ENCODE results near the gene FMNL3. TPM values are rescaled to one million over a fixed set of nuclear protein-coding genes. Genes with fewer than 3 reads are reported as not detected.

The FMNL3 gene
- total and polyA plus RNA-seq, 2 of the 8 experiments (the other 6 are each of a cell fraction or from before 2014, with no cell fraction given) = 8.6 to 29.0 TPM

DNA sequence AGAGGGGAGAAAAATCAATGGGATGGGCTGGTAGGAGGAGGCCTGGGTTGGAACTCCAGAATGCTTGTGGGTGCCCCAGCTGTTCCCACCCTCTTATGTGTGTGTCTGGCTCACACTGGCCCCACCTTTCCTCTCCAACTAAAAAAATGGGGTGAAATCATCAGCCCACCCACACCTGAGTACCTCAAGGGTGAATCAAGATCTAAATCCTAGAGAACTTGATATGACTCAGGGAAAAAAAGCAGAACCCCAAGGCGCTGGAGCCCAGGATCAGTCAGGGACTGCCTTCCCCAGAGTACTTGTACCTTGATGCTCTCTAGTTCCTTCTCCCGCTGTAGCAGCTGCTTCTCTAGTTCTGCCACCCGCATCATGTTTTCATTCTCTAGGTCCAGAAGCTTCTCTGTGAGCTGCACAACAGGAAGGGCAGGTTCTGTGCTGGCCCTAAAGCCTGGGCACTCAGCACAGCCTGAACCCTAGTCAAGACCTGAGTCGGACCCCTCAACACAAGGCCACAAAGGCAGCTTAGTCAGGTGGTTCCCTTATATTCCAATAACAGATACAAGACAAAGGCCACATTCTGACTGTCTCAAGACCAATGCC is 54.2 kb downstream of the FMNL3 start:
- no peak overlapping the region for H3K27ac ChIP-seq (ENCODE audit: low read depth, low read length)
- H3K56ac ChIP-seq (replicated peaks; ENCODE audit: insufficient read length, low read depth, low read length) = no peak overlapping the region
- peaks cover 11 to 61% (median 34%) of the 10 kb centered on the region in 4 experiments for H3K36me3 ChIP-seq (ENCODE audit: control insufficient read depth in 2 of 4, insufficient read depth in 4 of 4, low read length in 3 of 4)
- H4K20me1 ChIP-seq (replicated peaks in 1 of 2; ENCODE audit: control insufficient read depth in 1 of 2, insufficient read depth in 2 of 2, low read length in 2 of 2) = peaks cover 0 to 2% of the 10 kb centered on the region in 2 experiments
- no peak for FAIRE-seq
- no peak overlapping the region for H3K23ac ChIP-seq (ENCODE audit: insufficient read length)
- DNase-seq (ENCODE audit: low read depth in 1 of 2, low spot score in 2 of 2) = no peak
- no peak overlapping the region; the same call in 1 of the 2 replicates for H2BK5ac ChIP-seq (ENCODE audit: low read depth, low read length)
- no peaks in the 10 kb centered on the region for H3K23me2 ChIP-seq (ENCODE audit: low read depth, low read length)
- no peak overlapping the region for H3K4me3 ChIP-seq (ENCODE audit: extremely low read depth in 1 of 4, insufficient read depth in 2 of 4, low read depth in 3 of 4, low read length in 4 of 4)
- no peak overlapping the region for H3K9ac ChIP-seq (replicated peaks in 1 of 4; ENCODE audit: extremely low read depth in 1 of 4, low read depth in 3 of 4, low read length in 3 of 4)
- no peaks in the 10 kb centered on the region for H3K79me2 ChIP-seq (ENCODE audit: control insufficient read depth in 1 of 2, insufficient read depth in 2 of 2, low read length in 2 of 2)
- CTCF ChIA-PET (ENCODE audit: partially characterized antibody) = interaction anchor here (0.7 to 12.7 kb wide), 11 partner anchors 8 to 360 kb away, joined by 3 to 222 read pairs (median 6); partner anchors contain the start of gene FMNL3
- H2BK120ac ChIP-seq (replicated peaks; ENCODE audit: low read depth, low read length) = no peak overlapping the region
- H3K18ac ChIP-seq (ENCODE audit: extremely low read depth, low read length) = no peak overlapping the region
- no peaks in the 10 kb centered on the region for H3K9me3 ChIP-seq (ENCODE audit: insufficient read depth in 2 of 2, low read depth in 1 of 2, low read length in 1 of 2)
- H4K8ac ChIP-seq (ENCODE audit: extremely low read depth, insufficient read depth, low read length) = peak overlapping the region; percentile 3; the same call in 1 of the 2 replicates
- H2BK15ac ChIP-seq (ENCODE audit: low read length) = no peak overlapping the region
- H3K27me3 ChIP-seq (replicated peaks in 1 of 4; ENCODE audit: control insufficient read depth in 3 of 4, extremely low read depth in 1 of 4, insufficient read depth in 3 of 4, low read length in 3 of 4) = no peaks in the 10 kb centered on the region
- no peak overlapping the region for H2AFZ ChIP-seq (ENCODE audit: low read length)
- H3K4me1 ChIP-seq (replicated peaks in 1 of 4; ENCODE audit: control insufficient read depth in 3 of 4, insufficient read depth in 4 of 4, low read length in 3 of 4) = no peaks in the 10 kb centered on the region
- H3K4me2 ChIP-seq (ENCODE audit: insufficient read depth in 1 of 2, low read depth in 2 of 2, low read length in 2 of 2) = no peak overlapping the region
- WGBS, 2 experiments (ENCODE audit: extremely low coverage in 1 of 2, insufficient coverage in 1 of 2, insufficient read length in 1 of 2, insufficient replicate concordance in 2 of 2, low coverage in 1 of 2, low lambda C conversion rate in 2 of 2, missing lambda C conversion rate in 1 of 2) = 84% methylated on average over 4 of the region's 4 CpGs; no CpG with 5 or more reads in 1 of the 2 experiments
- H4K91ac ChIP-seq (replicated peaks; ENCODE audit: insufficient read length, low read length) = no peak overlapping the region
- no peak overlapping the region for H2AK5ac ChIP-seq (ENCODE audit: low read depth, low read length)
- no peak overlapping the region for H3K4ac ChIP-seq (replicated peaks; ENCODE audit: insufficient read length, low read depth, low read length)
- no peak overlapping the region for H2BK12ac ChIP-seq (ENCODE audit: low read depth, low read length)
- H2BK20ac ChIP-seq (ENCODE audit: low read length) = no peak overlapping the region
- no peak overlapping the region for H4K5ac ChIP-seq (ENCODE audit: insufficient read length, low read depth, low read length)
- H3K14ac ChIP-seq (ENCODE audit: insufficient read length) = no peak overlapping the region
- H3K79me1 ChIP-seq (ENCODE audit: low read depth, low read length) = no peaks in the 10 kb centered on the region
- POLR2A ChIA-PET (ENCODE audit: partially characterized antibody) = interaction anchor here (1.0 to 3.2 kb wide), 4 partner anchors 10 to 88 kb away, joined by 3 to 12 read pairs (median 5); partner anchors contain the start of gene TMBIM6
- no peak for TF ChIP-seq RNF2 (IDR thresholded peaks at IDR 0.05; ENCODE audit: borderline replicate concordance, low read depth, low read length, missing control alignments, poor library complexity, severe bottlenecking)
- no peak for TF ChIP-seq YY1 (IDR thresholded peaks at IDR 0.05; ENCODE audit: low read depth, low read length)
- no peak for TF ChIP-seq SIRT6 (IDR thresholded peaks at IDR 0.05; ENCODE audit: low read length)
- TF ChIP-seq EGR1 (IDR thresholded peaks at IDR 0.05; ENCODE audit: borderline replicate concordance, low read depth, low read length) = no peak
- no peak for TF ChIP-seq GABPA (IDR thresholded peaks at IDR 0.05; ENCODE audit: borderline replicate concordance, insufficient read depth, low read length)

Data from H1 (cell line).